ENCODE measurements around the gene DNMT3A.

The DNMT3A gene

GRCh38 chr2:25328152-25329085, 13.3 kb downstream of the DNMT3A start:
- H3K36me3 ChIP-seq (ENCODE audit: control insufficient read depth, insufficient read depth, low read length) = no peaks in the 10 kb centered on the region
- H3K27me3 ChIP-seq (ENCODE audit: control insufficient read depth, insufficient read depth, low read length, poor library complexity, severe bottlenecking) = no peaks in the 10 kb centered on the region
- no peak overlapping the region for H3K4me3 ChIP-seq (ENCODE audit: insufficient read depth, low read depth, low read length)
- no peak overlapping the region for H3K27ac ChIP-seq (ENCODE audit: insufficient read depth, low read depth, low read length, poor library complexity, severe bottlenecking)
- H3K4me1 ChIP-seq (ENCODE audit: control insufficient read depth, insufficient read depth, low read length) = no peaks in the 10 kb centered on the region
- 90 to 91% methylated on average over 27 of the region's 27 CpGs for WGBS, 2 experiments
- peaks cover 4% of the 10 kb centered on the region for H3K9me3 ChIP-seq (ENCODE audit: control insufficient read depth, low read length)

- no peaks in the 10 kb centered on the region for H3K36me3 ChIP-seq (ENCODE audit: control insufficient read depth, insufficient read depth, low read length)
- peaks cover 4% of the 10 kb centered on the region for H3K9me3 ChIP-seq (ENCODE audit: control insufficient read depth, low read length)
- H3K4me1 ChIP-seq (ENCODE audit: control insufficient read depth, insufficient read depth, low read length) = no peaks in the 10 kb centered on the region
- no peaks in the 10 kb centered on the region for H3K27me3 ChIP-seq (ENCODE audit: control insufficient read depth, insufficient read depth, low read length, poor library complexity, severe bottlenecking)
- H3K4me3 ChIP-seq (ENCODE audit: insufficient read depth, low read depth, low read length) = no peak overlapping the region
- H3K27ac ChIP-seq (ENCODE audit: insufficient read depth, low read depth, low read length, poor library complexity, severe bottlenecking) = no peak overlapping the region
- WGBS, 2 experiments = 94 to 96% methylated on average over 5 of the region's 5 CpGs
Measured at GRCh38 chr2:25326326-25327013, 15.3 kb downstream of the DNMT3A start.

GRCh38 chr2:25324905-25325592, 16.7 kb downstream of the DNMT3A start:
- Histone ChIP-seq H3K4me3 (ENCODE audit: insufficient read depth, low read depth, low read length) (no peak overlapping the region), H3K27ac (ENCODE audit: insufficient read depth, low read depth, low read length, poor library complexity, severe bottlenecking) (no peak overlapping the region), H3K27me3 (ENCODE audit: control insufficient read depth, insufficient read depth, low read length, poor library complexity, severe bottlenecking) (no peaks in the 10 kb centered on the region), H3K4me1 (ENCODE audit: control insufficient read depth, insufficient read depth, low read length) (no peaks in the 10 kb centered on the region), H3K36me3 (ENCODE audit: control insufficient read depth, insufficient read depth, low read length) (no peaks in the 10 kb centered on the region), H3K9me3 (ENCODE audit: control insufficient read depth, low read length) (peaks cover 4% of the 10 kb centered on the region)
- WGBS, 2 experiments = 95 to 96% methylated on average over 16 of the region's 16 CpGs

- H3K27ac ChIP-seq (ENCODE audit: insufficient read depth, low read depth, low read length, poor library complexity, severe bottlenecking) = no peak overlapping the region
- 92 to 94% methylated on average over 4 of the region's 4 CpGs for WGBS, 2 experiments
- no peaks in the 10 kb centered on the region for H3K27me3 ChIP-seq (ENCODE audit: control insufficient read depth, insufficient read depth, low read length, poor library complexity, severe bottlenecking)
- H3K36me3 ChIP-seq (ENCODE audit: control insufficient read depth, insufficient read depth, low read length) = no peaks in the 10 kb centered on the region
- H3K4me3 ChIP-seq (ENCODE audit: insufficient read depth, low read depth, low read length) = no peak overlapping the region
- peaks cover 4% of the 10 kb centered on the region for H3K9me3 ChIP-seq (ENCODE audit: control insufficient read depth, low read length)
- H3K4me1 ChIP-seq (ENCODE audit: control insufficient read depth, insufficient read depth, low read length) = no peaks in the 10 kb centered on the region
Measured at GRCh38 chr2:25324251-25324650, 17.5 kb downstream of the DNMT3A start.

- no peaks in the 10 kb centered on the region for H3K4me1 ChIP-seq (ENCODE audit: control insufficient read depth, insufficient read depth, low read length)
- H3K27ac ChIP-seq (ENCODE audit: insufficient read depth, low read depth, low read length, poor library complexity, severe bottlenecking) = no peak overlapping the region
- no peaks in the 10 kb centered on the region for H3K36me3 ChIP-seq (ENCODE audit: control insufficient read depth, insufficient read depth, low read length)
- H3K9me3 ChIP-seq (ENCODE audit: control insufficient read depth, low read length) = peaks cover 4% of the 10 kb centered on the region
- no peaks in the 10 kb centered on the region for H3K27me3 ChIP-seq (ENCODE audit: control insufficient read depth, insufficient read depth, low read length, poor library complexity, severe bottlenecking)
- H3K4me3 ChIP-seq (ENCODE audit: insufficient read depth, low read depth, low read length) = no peak overlapping the region
- 84 to 87% methylated on average over 8 of the region's 8 CpGs for WGBS, 2 experiments
Measured at GRCh38 chr2:25323610-25324189, 18.0 kb downstream of the DNMT3A start.

- H3K4me3 ChIP-seq (ENCODE audit: insufficient read depth, low read depth, low read length) = no peak overlapping the region
- WGBS, 2 experiments = 55% methylated on average over 13 of the region's 13 CpGs
- H3K27ac ChIP-seq (ENCODE audit: insufficient read depth, low read depth, low read length, poor library complexity, severe bottlenecking) = no peak overlapping the region
- H3K27me3 ChIP-seq (ENCODE audit: control insufficient read depth, insufficient read depth, low read length, poor library complexity, severe bottlenecking) = no peaks in the 10 kb centered on the region
- H3K4me1 ChIP-seq (ENCODE audit: control insufficient read depth, insufficient read depth, low read length) = no peaks in the 10 kb centered on the region
- H3K36me3 ChIP-seq (ENCODE audit: control insufficient read depth, insufficient read depth, low read length) = no peaks in the 10 kb centered on the region
- H3K9me3 ChIP-seq (ENCODE audit: control insufficient read depth, low read length) = peaks cover 4% of the 10 kb centered on the region
Measured at GRCh38 chr2:25323042-25323514, 18.6 kb downstream of the DNMT3A start.

- WGBS, 2 experiments = 92 to 95% methylated on average over 9 of the region's 9 CpGs
- H3K27ac ChIP-seq (ENCODE audit: insufficient read depth, low read depth, low read length, poor library complexity, severe bottlenecking) = no peak overlapping the region
- peaks cover 4% of the 10 kb centered on the region for H3K9me3 ChIP-seq (ENCODE audit: control insufficient read depth, low read length)
Measured at GRCh38 chr2:25322312-25322711, 19.4 kb downstream of the DNMT3A start.

GRCh38 chr2:25320077-25320476, 21.6 kb downstream of the DNMT3A start:
- H3K27ac ChIP-seq (ENCODE audit: insufficient read depth, low read depth, low read length, poor library complexity, severe bottlenecking) = no peak overlapping the region
- no peak overlapping the region for H3K4me3 ChIP-seq (ENCODE audit: insufficient read depth, low read depth, low read length)
- H3K4me1 ChIP-seq (ENCODE audit: control insufficient read depth, insufficient read depth, low read length) = peaks cover 4% of the 10 kb centered on the region
- H3K36me3 ChIP-seq (ENCODE audit: control insufficient read depth, insufficient read depth, low read length) = no peaks in the 10 kb centered on the region
- H3K27me3 ChIP-seq (ENCODE audit: control insufficient read depth, insufficient read depth, low read length, poor library complexity, severe bottlenecking) = no peaks in the 10 kb centered on the region
- 87 to 92% methylated on average over 3 of the region's 3 CpGs for WGBS, 2 experiments
- no peaks in the 10 kb centered on the region for H3K9me3 ChIP-seq (ENCODE audit: control insufficient read depth, low read length)

More at GRCh38 chr2:25322312-25322711, 19.4 kb downstream of the DNMT3A start:
- H3K27me3 ChIP-seq (ENCODE audit: control insufficient read depth, insufficient read depth, low read length, poor library complexity, severe bottlenecking) = no peaks in the 10 kb centered on the region
- H3K4me1 ChIP-seq (ENCODE audit: control insufficient read depth, insufficient read depth, low read length) = no peaks in the 10 kb centered on the region
- H3K36me3 ChIP-seq (ENCODE audit: control insufficient read depth, insufficient read depth, low read length) = no peaks in the 10 kb centered on the region
- no peak overlapping the region for H3K4me3 ChIP-seq (ENCODE audit: insufficient read depth, low read depth, low read length)

GRCh38 chr2:25316101-25316500, 25.6 kb downstream of the DNMT3A start:
- WGBS, 2 experiments = 80% methylated on average over 8 of the region's 8 CpGs
- Histone ChIP-seq H3K27ac (ENCODE audit: insufficient read depth, low read depth, low read length, poor library complexity, severe bottlenecking) (no peak overlapping the region), H3K9me3 (ENCODE audit: control insufficient read depth, low read length) (no peaks in the 10 kb centered on the region)

More at GRCh38 chr2:25316101-25316500, 25.6 kb downstream of the DNMT3A start:
- Histone ChIP-seq H3K36me3 (ENCODE audit: control insufficient read depth, insufficient read depth, low read length) (no peaks in the 10 kb centered on the region), H3K27me3 (ENCODE audit: control insufficient read depth, insufficient read depth, low read length, poor library complexity, severe bottlenecking) (no peaks in the 10 kb centered on the region), H3K4me1 (ENCODE audit: control insufficient read depth, insufficient read depth, low read length) (peaks cover 29% of the 10 kb centered on the region), H3K4me3 (ENCODE audit: insufficient read depth, low read depth, low read length) (no peak overlapping the region)

Measured in ectodermal cell (in vitro differentiated cells).